WI38 (cell line): ENCODE data around the gene OR4D2.

Experiments used
- H3K4me3 ChIP-seq: 2 replicates; pipeline ENCODE4 v1.5.1; 2011; ENCODE audit warnings: low read depth, mild to moderate bottlenecking, control low read depth, low read length
- TF ChIP-seq, protein P1 (sequence below): IDR thresholded peaks from 2 replicates; pipeline ENCODE4 v1.5.1; 2012; ENCODE audit warnings: low read depth, mild to moderate bottlenecking, control low read depth, low read length

Gene OR4D2

DNA sequence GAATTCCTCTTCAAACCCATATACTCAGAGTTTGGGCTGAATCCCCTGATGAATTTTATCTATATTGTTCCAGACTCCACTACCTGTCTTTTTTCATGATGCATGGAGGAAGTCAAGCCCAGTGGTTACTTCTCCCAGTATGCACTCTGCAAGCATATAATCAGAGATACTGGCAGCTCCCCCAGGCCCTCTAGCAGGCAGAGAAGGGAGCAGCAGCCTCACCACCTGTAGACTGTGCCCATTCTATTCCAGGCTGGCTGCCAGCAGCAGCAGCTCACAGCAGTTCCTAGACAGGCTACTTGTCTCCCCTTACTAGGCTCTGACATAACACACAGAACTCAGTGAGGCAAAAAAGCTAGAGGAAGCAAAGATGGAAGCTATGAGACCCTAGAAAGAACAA is 48.9 kb downstream of the OR4D2 start:
- no peak overlapping the region for H3K4me3 ChIP-seq
- TF ChIP-seq, protein P1, sequence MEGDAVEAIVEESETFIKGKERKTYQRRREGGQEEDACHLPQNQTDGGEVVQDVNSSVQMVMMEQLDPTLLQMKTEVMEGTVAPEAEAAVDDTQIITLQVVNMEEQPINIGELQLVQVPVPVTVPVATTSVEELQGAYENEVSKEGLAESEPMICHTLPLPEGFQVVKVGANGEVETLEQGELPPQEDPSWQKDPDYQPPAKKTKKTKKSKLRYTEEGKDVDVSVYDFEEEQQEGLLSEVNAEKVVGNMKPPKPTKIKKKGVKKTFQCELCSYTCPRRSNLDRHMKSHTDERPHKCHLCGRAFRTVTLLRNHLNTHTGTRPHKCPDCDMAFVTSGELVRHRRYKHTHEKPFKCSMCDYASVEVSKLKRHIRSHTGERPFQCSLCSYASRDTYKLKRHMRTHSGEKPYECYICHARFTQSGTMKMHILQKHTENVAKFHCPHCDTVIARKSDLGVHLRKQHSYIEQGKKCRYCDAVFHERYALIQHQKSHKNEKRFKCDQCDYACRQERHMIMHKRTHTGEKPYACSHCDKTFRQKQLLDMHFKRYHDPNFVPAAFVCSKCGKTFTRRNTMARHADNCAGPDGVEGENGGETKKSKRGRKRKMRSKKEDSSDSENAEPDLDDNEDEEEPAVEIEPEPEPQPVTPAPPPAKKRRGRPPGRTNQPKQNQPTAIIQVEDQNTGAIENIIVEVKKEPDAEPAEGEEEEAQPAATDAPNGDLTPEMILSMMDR = no peak

DNA sequence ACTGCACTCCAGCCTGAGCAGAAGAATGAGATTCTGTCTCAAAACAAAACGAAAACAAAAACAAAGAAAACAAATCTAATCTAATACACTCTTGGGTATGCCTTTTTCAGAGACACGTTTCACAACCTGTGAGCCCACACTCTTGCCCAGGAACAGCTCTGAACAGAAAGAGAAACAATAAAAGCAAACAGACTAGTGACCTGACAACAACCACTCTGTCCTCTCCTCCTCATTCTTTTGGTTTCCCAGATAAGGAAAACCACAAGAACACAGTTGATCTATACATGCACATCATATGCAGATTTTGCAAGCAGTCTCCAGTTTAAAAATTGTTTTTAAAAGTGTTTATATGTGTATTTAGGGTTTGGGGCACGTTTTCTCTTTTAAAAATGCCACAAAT is 51.0 kb downstream of the OR4D2 start:
- TF ChIP-seq, protein P1 = no peak

DNA sequence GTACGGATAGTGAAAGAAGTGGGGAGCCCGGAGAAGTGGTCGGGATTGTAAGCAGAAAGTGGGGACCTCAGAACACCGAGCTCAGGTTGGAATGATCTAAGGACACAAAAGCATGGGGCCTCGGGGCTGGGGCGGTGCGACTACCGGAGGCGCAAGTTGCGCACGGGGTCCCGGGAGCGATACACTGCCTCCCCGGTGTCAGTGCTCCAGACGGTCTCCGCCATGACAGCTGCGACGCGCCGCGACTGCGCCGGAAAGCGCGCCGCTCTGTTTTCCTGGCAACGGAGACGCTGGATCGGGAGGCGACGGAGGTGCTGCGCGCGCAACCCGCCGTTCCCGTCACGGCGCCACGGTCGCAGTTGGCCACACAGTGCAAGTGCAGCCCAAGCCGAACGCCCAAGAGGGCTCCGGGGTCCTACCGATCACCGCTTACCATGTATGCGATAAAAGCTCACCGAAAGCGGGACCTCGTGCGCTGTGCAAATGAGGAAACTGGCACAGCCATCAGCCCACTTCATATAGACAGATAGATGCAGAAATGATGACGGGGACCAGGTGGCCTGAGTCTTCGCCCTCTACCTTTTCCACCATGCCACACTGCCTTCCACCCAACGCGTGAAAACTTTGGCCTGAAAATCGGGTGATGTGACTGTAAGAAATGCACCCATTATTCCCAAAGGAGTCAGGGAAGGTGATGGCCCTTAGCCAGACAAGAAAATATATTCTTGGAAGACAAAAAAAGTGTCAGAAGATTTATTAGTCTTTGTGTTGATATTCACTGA is 52.4 kb downstream of the OR4D2 start, which contains the start of gene MKS1:
Gene MKS1, minus strand, starts transcription at position 249 of the 782 bp plus-strand sequence. Its CDS starts 25 bp downstream, at position 224.
- TF ChIP-seq, protein P1 = peak; percentile 53
- peak within 1 kb of the TSS; percentile 77 for H3K4me3 ChIP-seq

More for the DNA sequence above, 51.0 kb downstream of the OR4D2 start:
- no peak overlapping the region for H3K4me3 ChIP-seq

DNA sequence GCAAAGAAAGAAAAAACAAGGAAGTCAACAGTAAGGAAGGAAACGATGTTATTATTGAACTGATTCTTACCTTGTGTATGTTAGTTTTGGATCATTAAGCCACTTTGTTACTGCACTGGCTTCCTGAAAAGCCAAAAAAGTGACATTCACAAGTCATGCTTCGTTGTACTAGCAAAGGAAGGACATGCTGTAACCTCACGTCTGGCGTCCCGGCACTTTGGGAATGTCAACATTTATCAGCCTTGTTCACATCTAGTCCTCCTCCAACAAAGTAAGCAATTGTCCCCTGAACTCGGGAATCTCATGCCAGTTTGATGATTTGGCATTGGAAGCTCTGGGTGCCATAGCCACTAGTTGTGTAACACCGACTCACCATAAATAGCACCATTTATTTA is 53.0 kb downstream of the OR4D2 start:
- H3K4me3 ChIP-seq = no peak overlapping the region; the same call in 1 of the 2 replicates
- TF ChIP-seq, protein P1 = no peak
